Uterus (tissue), 4 donors: Measurements from ENCODE around the gene WHRN. TPM values are rescaled to one million over a fixed set of nuclear protein-coding genes. Genes with fewer than 3 reads are reported as not detected.

Experiments
- small RNA-seq: library from RNA; depleted of rRNA; stranded (forward); fragments of <200 nt; gene quantifications from one replicate; pipeline ENCODE3, GENCODE V24; 2016
- total RNA-seq, 4 donors: library from RNA; depleted of rRNA in 3 of 4; stranded (reverse); fragments of >200 nt in 3 of 4; gene quantifications; one replicate each; pipeline versions ENCODE4 v1.1.0 to v1.2.4, GENCODE V29; 2014 to 2023
- donor health status: DM: yes; HTN: yes; CAD: no.

WHRN gene
- total RNA-seq, 4 donors from 2014 or later = 4.0 to 32.3 (median 20.2) TPM

Small RNA genes within 50 kb of the gene (small RNA-seq; reads per million reads assigned to genes)
- not detected for gene AL138895.2

Other genes with a start within 250 kb of the WHRN start
- gene ORM1, start 182.4 kb downstream of the WHRN start, total RNA-seq = 1 to 10 TPM in 2 of 4 donors, not detected in 2; 1.9 to 2.4 TPM
- 1 to 10 TPM in 1 of 4 donors, not detected in 3; 1.2 TPM for gene ORM2, start 175.6 kb downstream of the WHRN start, total RNA-seq
- 100 to 1,000 TPM in 1 of 4 donors, 10 to 100 TPM in 3; 24.1 to 123 (median 34.3) TPM for gene AKNA, start 117.5 kb downstream of the WHRN start, total RNA-seq
- gene ATP6V1G1, start 82.3 kb upstream of the WHRN start, total RNA-seq = 100 to 1,000 TPM in 2 of 4 donors, 10 to 100 TPM in 2; 90.9 to 310 (median 130) TPM
- 10 to 100 TPM in 2 of 4 donors, 1 to 10 TPM in 2; 4.1 to 16.5 (median 8.5) TPM for gene TMEM268, start 105.8 kb upstream of the WHRN start, total RNA-seq
- gene TEX53, start 152.3 kb upstream of the WHRN start, total RNA-seq = not detected
- not detected for gene TEX48, start 176.7 kb upstream of the WHRN start, total RNA-seq